ENCODE data around the gene FNIP2. TPM values are rescaled to one million over a fixed set of nuclear protein-coding genes. Genes with fewer than 3 reads are reported as not detected.
"Not testable (repeated sequence)": the region's sequence is repeated elsewhere in the genome, so short reads cannot be mapped to it uniquely, and the experiment has no call there.

FNIP2 gene
- polyA plus RNA-seq, 1 donor from 2014 or later: 51.7 TPM

- Histone ChIP-seq H3K79me2 (replicated peaks; ENCODE audit: insufficient read depth, low read length) (peaks cover 13% of the 10 kb centered on the region), H3K36me3 (ENCODE audit: insufficient read depth, low read length) (peaks cover 7% of the 10 kb centered on the region), H3K9me3 (ENCODE audit: low read length) (no peaks in the 10 kb centered on the region), H2AFZ (ENCODE audit: low read depth, low read length) (no peak overlapping the region), H3K27ac (ENCODE audit: low read length) (no peak overlapping the region), H4K20me1 (ENCODE audit: insufficient read depth) (no peaks in the 10 kb centered on the region), H3K4me2 (ENCODE audit: low read length) (no peak overlapping the region), H3K4me3 (ENCODE audit: low read length) (no peak overlapping the region), H3K9me2 (ENCODE audit: insufficient read depth, low read length) (no peaks in the 10 kb centered on the region), H3F3A (ENCODE audit: insufficient read depth, low read length, poor library complexity, severe bottlenecking) (no peaks in the 10 kb centered on the region), H3K27me3 (ENCODE audit: insufficient read depth, low read depth, low read length) (no peaks in the 10 kb centered on the region), H3K9ac (ENCODE audit: low read length) (no peak overlapping the region)
- TF ChIP-seq TAF1 (IDR thresholded peaks at IDR 0.05; ENCODE audit: low read depth) (no peak), POLR2AphosphoS5 (IDR thresholded peaks at IDR 0.05) (no peak), EZH2 (IDR thresholded peaks at IDR 0.05; ENCODE audit: borderline replicate concordance, insufficient read depth, low read length, poor library complexity, severe bottlenecking) (no peak), EP300 (conservative IDR thresholded peaks at IDR 0.05; ENCODE audit: poor library complexity, severe bottlenecking) (no peak), SMC3 (conservative IDR thresholded peaks at IDR 0.05; ENCODE audit: poor library complexity) (no peak), REST (IDR thresholded peaks at IDR 0.05; ENCODE audit: borderline replicate concordance) (no peak), RAD21 (conservative IDR thresholded peaks at IDR 0.05) (no peak), CTCF (IDR thresholded peaks at IDR 0.05; ENCODE audit: poor library complexity, severe bottlenecking) (no peak), MXI1 (conservative IDR thresholded peaks at IDR 0.05; ENCODE audit: poor library complexity, severe bottlenecking) (no peak)
These were observed 58.7 kb downstream of the FNIP2 start for GRCh38 chr4:158827543-158827981.

- not testable (repeated sequence) for H3K36me3 ChIP-seq (ENCODE audit: insufficient read depth, low read length); H3K9ac ChIP-seq (ENCODE audit: low read length); H4K20me1 ChIP-seq (ENCODE audit: insufficient read depth); H2AFZ ChIP-seq (ENCODE audit: low read depth, low read length); H3K79me2 ChIP-seq (replicated peaks; ENCODE audit: insufficient read depth, low read length); H3K4me2 ChIP-seq (ENCODE audit: low read length); H3K9me3 ChIP-seq (ENCODE audit: low read length); H3K9me2 ChIP-seq (ENCODE audit: insufficient read depth, low read length); H3K27me3 ChIP-seq (ENCODE audit: insufficient read depth, low read depth, low read length); H3K27ac ChIP-seq (ENCODE audit: low read length); H3K4me3 ChIP-seq (ENCODE audit: low read length); H3F3A ChIP-seq (ENCODE audit: insufficient read depth, low read length, poor library complexity, severe bottlenecking)
These were observed 59.3 kb downstream of the FNIP2 start for GRCh38 chr4:158828151-158828550.

- H3K9ac ChIP-seq (ENCODE audit: low read length): no peak overlapping the region
- no peaks in the 10 kb centered on the region for H3F3A ChIP-seq (ENCODE audit: insufficient read depth, low read length, poor library complexity, severe bottlenecking)
- H3K79me2 ChIP-seq (replicated peaks; ENCODE audit: insufficient read depth, low read length): no peaks in the 10 kb centered on the region
- TF ChIP-seq EZH2 (IDR thresholded peaks at IDR 0.05; ENCODE audit: borderline replicate concordance, insufficient read depth, low read length, poor library complexity, severe bottlenecking) (no peak), RAD21 (conservative IDR thresholded peaks at IDR 0.05) (no peak), SMC3 (conservative IDR thresholded peaks at IDR 0.05; ENCODE audit: poor library complexity) (no peak), POLR2AphosphoS5 (IDR thresholded peaks at IDR 0.05) (no peak), EP300 (conservative IDR thresholded peaks at IDR 0.05; ENCODE audit: poor library complexity, severe bottlenecking) (no peak), MXI1 (conservative IDR thresholded peaks at IDR 0.05; ENCODE audit: poor library complexity, severe bottlenecking) (no peak), REST (IDR thresholded peaks at IDR 0.05; ENCODE audit: borderline replicate concordance) (no peak), TAF1 (IDR thresholded peaks at IDR 0.05; ENCODE audit: low read depth) (no peak), CTCF (IDR thresholded peaks at IDR 0.05; ENCODE audit: poor library complexity, severe bottlenecking) (no peak)
- no peaks in the 10 kb centered on the region for H3K27me3 ChIP-seq (ENCODE audit: insufficient read depth, low read depth, low read length)
- H3K27ac ChIP-seq (ENCODE audit: low read length): no peak overlapping the region
- no peaks in the 10 kb centered on the region for H3K9me3 ChIP-seq (ENCODE audit: low read length)
- H3K9me2 ChIP-seq (ENCODE audit: insufficient read depth, low read length): no peaks in the 10 kb centered on the region
- no peaks in the 10 kb centered on the region for H4K20me1 ChIP-seq (ENCODE audit: insufficient read depth)
- no peak overlapping the region for H2AFZ ChIP-seq (ENCODE audit: low read depth, low read length)
- no peak overlapping the region for H3K4me2 ChIP-seq (ENCODE audit: low read length)
- H3K4me3 ChIP-seq (ENCODE audit: low read length): no peak overlapping the region
- H3K36me3 ChIP-seq (ENCODE audit: insufficient read depth, low read length): peaks cover 7% of the 10 kb centered on the region
These were observed 60.4 kb downstream of the FNIP2 start for GRCh38 chr4:158829254-158829653.

All from neural cell (in vitro differentiated cells).